WTC11 (cell line): ENCODE results near the gene C6orf52. TPM values are rescaled to one million over a fixed set of nuclear protein-coding genes. Genes with fewer than 3 reads are reported as not detected.
A peak's percentile ranks its signal among the peaks of the same experiment; 100 is the strongest.
"Not testable (repeated sequence)": the region's sequence is repeated elsewhere in the genome, so short reads cannot be mapped to it uniquely, and the experiment has no call there.

Source experiments
- ATAC-seq: fragments of 200-7000 bp; cut with Tn5 transposase; 2 replicates; pipeline ENCODE4 v1.10.0; 2021; ENCODE audit warnings: mild to moderate bottlenecking, moderate library complexity
- CTCF ChIA-PET: fragments of 300-600 bp; sonication (Branson Sonifier 250); formaldehyde crosslinking; loops from one replicate; lab custom pipeline; 2021; ENCODE audit warnings: antibody characterized with exemption; lab: Charles Lee
- POLR2A ChIA-PET: fragments of 350-600 bp; sonication (Branson Sonifier 250); formaldehyde crosslinking; loops from one replicate; lab custom pipeline; 2021; ENCODE audit warnings: antibody characterized with exemption; lab: Charles Lee
- DNase-seq: peaks from one replicate; pipeline ENCODE4 v3.0.0; 2021; ENCODE audit warnings: low spot score
- H3K27ac Mint-ChIP-seq: 2 replicates; pipeline ENCODE4 v1.8.0; 2021; ENCODE audit warnings: mixed read lengths
- H3K27me3 Mint-ChIP-seq: 2 replicates; pipeline ENCODE4 v1.8.0; 2021; ENCODE audit warnings: low read depth, mild to moderate bottlenecking, moderate library complexity, mixed read lengths
- H3K36me3 Mint-ChIP-seq: 2 replicates; pipeline ENCODE4 v1.8.0; 2021; ENCODE audit warnings: mixed read lengths
- H3K4me1 Mint-ChIP-seq: 2 replicates; pipeline ENCODE4 v1.8.0; 2022; ENCODE audit warnings: mixed read lengths
- H3K4me3 Mint-ChIP-seq: 2 replicates; pipeline ENCODE4 v1.8.0; 2021; ENCODE audit warnings: mild to moderate bottlenecking, moderate library complexity, mixed read lengths
- H3K9me3 Mint-ChIP-seq: 2 replicates; pipeline ENCODE4 v1.8.0; 2021; ENCODE audit warnings: mixed read lengths
- CBFB ChIP-seq: sonication (generic); formaldehyde crosslinking; IDR thresholded peaks from 2 replicates; pipeline ENCODE4 v1.8.1; 2022; ENCODE audit warnings: mild to moderate bottlenecking, low read depth, missing genetic modification reagents
- GABPB1 ChIP-seq: sonication (generic); formaldehyde crosslinking; IDR thresholded peaks from 2 replicates; pipeline ENCODE4 v1.8.1; 2023; ENCODE audit warnings: mild to moderate bottlenecking, missing genetic modification reagents
- GTF2I ChIP-seq: fragments of 250-450 bp; sonication (Bioruptor Pico); conservative IDR thresholded peaks from 2 replicates; pipeline ENCODE4 v1.4.0; 2021; ENCODE audit warnings: mild to moderate bottlenecking
- NFYB ChIP-seq: sonication (generic); formaldehyde crosslinking; conservative IDR thresholded peaks from 2 replicates; pipeline ENCODE4 v1.8.0; 2022; ENCODE audit warnings: low read depth, missing genetic modification reagents
- ZNF121 ChIP-seq: sonication (generic); formaldehyde crosslinking; IDR thresholded peaks from 2 replicates; pipeline ENCODE4 v1.8.0; 2023; ENCODE audit warnings: missing genetic modification reagents
- ZNF423 ChIP-seq: fragments of 250-450 bp; sonication (Bioruptor Pico); IDR thresholded peaks from 2 replicates; pipeline ENCODE4 v2.1.2; 2022; ENCODE audit warnings: mild to moderate bottlenecking, moderate library complexity
- total RNA-seq: library from RNA; stranded (reverse); gene quantifications from 3 replicates; pipeline ENCODE4 v1.2.3, GENCODE V29; 2021
- TF ChIP-seq, protein P1 (sequence below): sonication (generic); formaldehyde crosslinking; IDR thresholded peaks from 2 replicates; pipeline ENCODE4 v1.8.1; 2023; ENCODE audit warnings: mild to moderate bottlenecking, missing genetic modification reagents
- TF ChIP-seq, protein P2 (sequence below): sonication (generic); formaldehyde crosslinking; IDR thresholded peaks from 2 replicates; pipeline ENCODE4 v1.8.0; 2022; ENCODE audit warnings: mild to moderate bottlenecking, missing genetic modification reagents
- TF ChIP-seq, protein P3 (sequence below): sonication (generic); formaldehyde crosslinking; conservative IDR thresholded peaks from 2 replicates; pipeline ENCODE4 v1.8.1; 2023; ENCODE audit warnings: mild to moderate bottlenecking, low read depth, missing genetic modification reagents, moderate library complexity

Gene C6orf52
- total RNA-seq, 1 experiment from 2014 or later, result 0.42 TPM

GRCh38 chr6:10722570-10722819 lies 28.1 kb upstream of the C6orf52 start (continued):
- TF ChIP-seq, protein P1, sequence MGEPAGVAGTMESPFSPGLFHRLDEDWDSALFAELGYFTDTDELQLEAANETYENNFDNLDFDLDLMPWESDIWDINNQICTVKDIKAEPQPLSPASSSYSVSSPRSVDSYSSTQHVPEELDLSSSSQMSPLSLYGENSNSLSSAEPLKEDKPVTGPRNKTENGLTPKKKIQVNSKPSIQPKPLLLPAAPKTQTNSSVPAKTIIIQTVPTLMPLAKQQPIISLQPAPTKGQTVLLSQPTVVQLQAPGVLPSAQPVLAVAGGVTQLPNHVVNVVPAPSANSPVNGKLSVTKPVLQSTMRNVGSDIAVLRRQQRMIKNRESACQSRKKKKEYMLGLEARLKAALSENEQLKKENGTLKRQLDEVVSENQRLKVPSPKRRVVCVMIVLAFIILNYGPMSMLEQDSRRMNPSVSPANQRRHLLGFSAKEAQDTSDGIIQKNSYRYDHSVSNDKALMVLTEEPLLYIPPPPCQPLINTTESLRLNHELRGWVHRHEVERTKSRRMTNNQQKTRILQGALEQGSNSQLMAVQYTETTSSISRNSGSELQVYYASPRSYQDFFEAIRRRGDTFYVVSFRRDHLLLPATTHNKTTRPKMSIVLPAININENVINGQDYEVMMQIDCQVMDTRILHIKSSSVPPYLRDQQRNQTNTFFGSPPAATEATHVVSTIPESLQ, result no peak
- TF ChIP-seq ZNF423 (CRISPR knock-in tag) (no peak), CBFB (CRISPR knock-in tag) (no peak), GTF2I (CRISPR knock-in tag) (no peak), GABPB1 (CRISPR knock-in tag) (no peak)
- TF ChIP-seq, protein P2, sequence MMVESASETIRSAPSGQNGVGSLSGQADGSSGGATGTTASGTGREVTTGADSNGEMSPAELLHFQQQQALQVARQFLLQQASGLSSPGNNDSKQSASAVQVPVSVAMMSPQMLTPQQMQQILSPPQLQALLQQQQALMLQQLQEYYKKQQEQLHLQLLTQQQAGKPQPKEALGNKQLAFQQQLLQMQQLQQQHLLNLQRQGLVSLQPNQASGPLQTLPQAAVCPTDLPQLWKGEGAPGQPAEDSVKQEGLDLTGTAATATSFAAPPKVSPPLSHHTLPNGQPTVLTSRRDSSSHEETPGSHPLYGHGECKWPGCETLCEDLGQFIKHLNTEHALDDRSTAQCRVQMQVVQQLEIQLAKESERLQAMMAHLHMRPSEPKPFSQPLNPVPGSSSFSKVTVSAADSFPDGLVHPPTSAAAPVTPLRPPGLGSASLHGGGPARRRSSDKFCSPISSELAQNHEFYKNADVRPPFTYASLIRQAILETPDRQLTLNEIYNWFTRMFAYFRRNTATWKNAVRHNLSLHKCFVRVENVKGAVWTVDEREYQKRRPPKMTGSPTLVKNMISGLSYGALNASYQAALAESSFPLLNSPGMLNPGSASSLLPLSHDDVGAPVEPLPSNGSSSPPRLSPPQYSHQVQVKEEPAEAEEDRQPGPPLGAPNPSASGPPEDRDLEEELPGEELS (CRISPR knock-in tag), result no peak
- TF ChIP-seq, protein P3, sequence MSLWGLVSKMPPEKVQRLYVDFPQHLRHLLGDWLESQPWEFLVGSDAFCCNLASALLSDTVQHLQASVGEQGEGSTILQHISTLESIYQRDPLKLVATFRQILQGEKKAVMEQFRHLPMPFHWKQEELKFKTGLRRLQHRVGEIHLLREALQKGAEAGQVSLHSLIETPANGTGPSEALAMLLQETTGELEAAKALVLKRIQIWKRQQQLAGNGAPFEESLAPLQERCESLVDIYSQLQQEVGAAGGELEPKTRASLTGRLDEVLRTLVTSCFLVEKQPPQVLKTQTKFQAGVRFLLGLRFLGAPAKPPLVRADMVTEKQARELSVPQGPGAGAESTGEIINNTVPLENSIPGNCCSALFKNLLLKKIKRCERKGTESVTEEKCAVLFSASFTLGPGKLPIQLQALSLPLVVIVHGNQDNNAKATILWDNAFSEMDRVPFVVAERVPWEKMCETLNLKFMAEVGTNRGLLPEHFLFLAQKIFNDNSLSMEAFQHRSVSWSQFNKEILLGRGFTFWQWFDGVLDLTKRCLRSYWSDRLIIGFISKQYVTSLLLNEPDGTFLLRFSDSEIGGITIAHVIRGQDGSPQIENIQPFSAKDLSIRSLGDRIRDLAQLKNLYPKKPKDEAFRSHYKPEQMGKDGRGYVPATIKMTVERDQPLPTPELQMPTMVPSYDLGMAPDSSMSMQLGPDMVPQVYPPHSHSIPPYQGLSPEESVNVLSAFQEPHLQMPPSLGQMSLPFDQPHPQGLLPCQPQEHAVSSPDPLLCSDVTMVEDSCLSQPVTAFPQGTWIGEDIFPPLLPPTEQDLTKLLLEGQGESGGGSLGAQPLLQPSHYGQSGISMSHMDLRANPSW (CRISPR knock-in tag), result no peak

DNA sequence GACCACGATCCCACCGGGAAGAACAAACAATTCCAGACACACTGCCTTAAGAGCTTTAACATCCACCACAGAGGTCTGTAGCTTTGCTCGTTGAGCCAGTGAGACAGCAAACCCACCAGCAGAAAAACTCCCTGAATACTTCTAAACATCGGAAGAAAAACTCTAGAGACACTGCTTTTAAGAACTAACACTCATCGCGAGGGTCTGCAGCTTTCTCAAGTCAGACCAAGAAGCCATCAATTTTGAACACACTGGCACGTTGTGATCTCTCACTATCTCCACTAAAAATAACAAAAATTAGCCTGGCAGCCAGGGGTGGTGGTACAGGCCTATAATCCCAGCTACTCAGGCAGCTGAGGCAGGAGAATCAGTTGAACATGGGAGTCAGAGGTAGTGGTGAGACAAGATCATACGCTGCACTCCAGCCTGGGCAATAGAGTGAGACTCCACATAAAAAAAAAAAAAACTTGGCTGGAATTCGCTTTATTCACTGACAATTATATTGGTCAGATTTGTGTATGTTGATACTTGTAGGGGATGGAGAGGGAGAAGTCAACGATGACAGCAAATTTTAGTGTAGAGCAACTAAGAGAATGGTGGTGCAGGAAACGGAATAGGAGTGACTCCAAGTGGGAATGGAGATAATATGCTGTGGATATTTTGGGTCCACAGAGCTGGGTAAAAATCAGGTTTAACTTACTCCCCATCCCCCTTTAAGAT lies 27.6 kb upstream of the C6orf52 start:
- ChIA-PET POLR2A (interaction anchor here (0.5 to 4.5 kb wide), 7 partner anchors 13 to 288 kb away, joined by 3 to 43 read pairs (median 3); partner anchors contain the start of genes C6orf52, PAK1IP1 and TMEM14B), CTCF (interaction anchor here (1.0 to 2.7 kb wide), 5 partner anchors 25 to 256 kb away, joined by 3 to 11 read pairs (median 7); partner anchors contain the start of gene TMEM14B)
- no peaks in the 10 kb centered on the region for H3K27me3 Mint-ChIP-seq
- peaks cover 30% of the 10 kb centered on the region for H3K9me3 Mint-ChIP-seq
- DNase-seq (no peak), ATAC-seq (no peak)
- H3K4me3 Mint-ChIP-seq, result peak overlapping the region; percentile 97
- peaks cover 28% of the 10 kb centered on the region for H3K4me1 Mint-ChIP-seq
- TF ChIP-seq ZNF121 (CRISPR knock-in tag) (0 out of 2 replicates have a peak, but pooled peaks have one; percentile 8), ZNF423 (CRISPR knock-in tag) (no peak)
- peaks cover 33% of the 10 kb centered on the region for H3K36me3 Mint-ChIP-seq
- H3K27ac Mint-ChIP-seq, result peak overlapping the region; percentile 99

DNA sequence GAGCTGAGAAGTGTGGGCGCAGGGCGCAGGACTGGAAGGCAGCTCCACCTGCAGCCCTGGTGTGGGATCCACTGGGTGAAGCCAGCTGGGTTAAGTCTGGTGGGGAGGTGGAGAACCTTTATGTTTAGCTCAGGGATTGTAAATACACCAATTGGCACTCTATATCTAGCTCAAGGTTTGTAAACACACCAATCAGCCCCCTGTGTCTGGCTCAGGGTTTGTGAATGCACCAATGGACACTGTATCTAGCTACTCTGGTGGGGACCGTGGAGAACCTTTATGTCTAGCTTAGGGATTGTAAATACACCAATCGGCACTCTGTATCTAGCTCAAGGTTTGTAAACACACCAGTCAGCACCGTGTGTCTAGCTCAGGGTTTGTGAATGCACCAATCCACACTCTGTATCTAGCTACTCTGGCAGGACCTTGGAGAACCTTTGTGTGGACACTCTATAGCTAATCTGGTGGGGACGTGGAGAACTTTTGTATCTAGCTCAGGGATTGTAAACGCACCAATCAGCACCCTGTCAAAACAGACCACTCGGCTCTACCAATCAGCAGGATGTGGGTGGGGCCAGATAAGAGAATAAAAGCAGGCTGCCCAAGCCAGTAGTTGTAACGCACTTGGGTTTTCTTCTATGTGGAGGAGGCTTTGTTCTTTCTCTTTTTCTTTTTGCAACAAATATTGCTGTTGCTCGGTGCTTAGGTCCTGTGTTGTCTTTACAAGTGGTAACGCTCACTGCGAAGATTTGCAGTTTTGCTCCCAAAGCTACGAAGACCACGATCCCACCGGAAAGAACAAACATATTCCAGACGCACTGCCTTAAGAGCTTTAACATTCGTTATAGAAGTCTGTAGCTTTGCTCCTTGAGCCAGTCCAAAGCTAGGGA lies 26.8 kb upstream of the C6orf52 start:
- peaks cover 30% of the 10 kb centered on the region for H3K9me3 Mint-ChIP-seq
- peak overlapping the region; percentile 97 for H3K4me3 Mint-ChIP-seq
- POLR2A ChIA-PET, result interaction anchor here (4.5 kb wide), 1 partner anchor 26 kb away, joined by 43 read pairs; the partner anchor contains the start of gene TMEM14B
- H3K36me3 Mint-ChIP-seq, result peaks cover 29% of the 10 kb centered on the region
- TF ChIP-seq GABPB1 (CRISPR knock-in tag) (peak; percentile 11; the same call in 1 of the 2 replicates), NFYB (CRISPR knock-in tag) (0 out of 2 replicates have a peak, but pooled peaks have one; percentile 56)
- TF ChIP-seq, all 79 proteins: peak for 2; not testable (repeated sequence) for 77
- Mint-ChIP-seq H3K27ac (peak overlapping the region; percentile 99), H3K4me1 (peaks cover 28% of the 10 kb centered on the region)
- CTCF ChIA-PET, result interaction anchor here (1.0 to 2.7 kb wide), 2 partner anchors 26 to 243 kb away, joined by 3 to 11 read pairs; partner anchors contain the start of gene TMEM14B
- not testable (repeated sequence) for DNase-seq, ATAC-seq, H3K27me3 Mint-ChIP-seq
